Neural cell (in vitro differentiated cells): ENCODE data around the gene PRSS53. TPM values are rescaled to one million over a fixed set of nuclear protein-coding genes. Genes with fewer than 3 reads are reported as not detected.

Experiments used
- H2AFZ ChIP-seq: fragments of 200-600, 300-800 bp; sonication (generic), shearing (Covaris generic); 2 replicates; pipeline ENCODE4 v1.6.0; 2014; ENCODE audit warnings: low read depth, mild to moderate bottlenecking, antibody characterized with exemption, low read length, moderate library complexity
- H3F3A ChIP-seq: fragments of 200-600 bp; shearing (Covaris generic); 2 replicates; pipeline ENCODE4 v1.6.1; 2016; ENCODE audit warnings: mild to moderate bottlenecking, moderate library complexity, mixed read lengths, antibody characterized with exemption, low read length; ENCODE audit not compliant: insufficient read depth, poor library complexity, severe bottlenecking
- H3K27ac ChIP-seq: fragments of 200-600, 300-800 bp; sonication (generic), shearing (Covaris generic); 2 replicates; pipeline ENCODE4 v1.5.1; 2014; ENCODE audit warnings: mild to moderate bottlenecking, low read length, moderate library complexity
- H3K27me3 ChIP-seq: fragments of 300-800, 200-600 bp; sonication (generic), shearing (Covaris generic); 2 replicates; pipeline ENCODE4 v1.6.0; 2014; ENCODE audit warnings: mild to moderate bottlenecking, low read depth, low read length, moderate library complexity; ENCODE audit not compliant: insufficient read depth
- H3K36me3 ChIP-seq: fragments of 300-800, 200-600 bp; sonication (generic), shearing (Covaris generic); 2 replicates; pipeline ENCODE4 v1.5.1; 2014; ENCODE audit warnings: mild to moderate bottlenecking, antibody characterized with exemption, low read length, moderate library complexity; ENCODE audit not compliant: insufficient read depth
- H3K4me2 ChIP-seq: fragments of 300-800, 200-600 bp; sonication (generic), shearing (Covaris generic); 2 replicates; pipeline ENCODE4 v1.6.0; 2014; ENCODE audit warnings: mild to moderate bottlenecking, low read length
- H3K4me3 ChIP-seq: fragments of 300-800, 200-600 bp; sonication (generic), shearing (Covaris generic); 2 replicates; pipeline ENCODE4 v1.5.1; 2014; ENCODE audit warnings: mild to moderate bottlenecking, low read length, moderate library complexity
- H3K79me2 ChIP-seq: fragments of 200-600 bp; shearing (Covaris generic); replicated peaks from 2 replicates; pipeline ENCODE4 v1.6.0; 2014; ENCODE audit warnings: mild to moderate bottlenecking, low read length, moderate library complexity; ENCODE audit not compliant: insufficient read depth
- H3K9ac ChIP-seq: fragments of 300-800, 200-600 bp; sonication (generic), shearing (Covaris generic); 2 replicates; pipeline ENCODE4 v1.6.1; 2016; ENCODE audit warnings: mild to moderate bottlenecking, low read length, mixed read lengths
- H3K9me2 ChIP-seq: fragments of 200-600 bp; shearing (Covaris generic); 2 replicates; pipeline ENCODE4 v1.6.1; 2016; ENCODE audit warnings: mild to moderate bottlenecking, low read length, mixed read lengths; ENCODE audit not compliant: insufficient read depth
- H3K9me3 ChIP-seq: fragments of 200-600, 300-800 bp; sonication (generic), shearing (Covaris generic); 2 replicates; pipeline ENCODE4 v1.6.1; 2016; ENCODE audit warnings: mild to moderate bottlenecking, mixed run types, low read length, moderate library complexity, mixed read lengths
- H4K20me1 ChIP-seq: fragments of 200-600 bp; shearing (Covaris generic); 2 replicates; pipeline ENCODE4 v1.6.1; 2016; ENCODE audit warnings: mild to moderate bottlenecking, mixed run types; ENCODE audit not compliant: insufficient read depth
- EP300 ChIP-seq: fragments of 450-650 bp; conservative IDR thresholded peaks from 2 replicates; pipeline ENCODE4 v1.6.1; 2014; ENCODE audit warnings: antibody characterized with exemption, mild to moderate bottlenecking, moderate library complexity; ENCODE audit not compliant: poor library complexity, severe bottlenecking
- EZH2 ChIP-seq: fragments of 200-600, 300-800 bp; shearing (Covaris generic), sonication (generic); IDR thresholded peaks from 2 replicates; pipeline ENCODE4 v1.6.1; 2014; ENCODE audit warnings: antibody characterized with exemption, low read length, borderline replicate concordance, mild to moderate bottlenecking; ENCODE audit not compliant: insufficient read depth, poor library complexity, severe bottlenecking
- MXI1 ChIP-seq: fragments of 450-650 bp; conservative IDR thresholded peaks from 2 replicates; pipeline ENCODE4 v1.6.1; 2014; ENCODE audit warnings: antibody characterized with exemption, mild to moderate bottlenecking; ENCODE audit not compliant: poor library complexity, severe bottlenecking
- POLR2AphosphoS5 ChIP-seq: IDR thresholded peaks from 2 replicates; pipeline ENCODE4 v1.6.1; 2012
- RAD21 ChIP-seq: fragments of 450-650 bp; conservative IDR thresholded peaks from 2 replicates; pipeline ENCODE4 v1.6.1; 2014; ENCODE audit warnings: antibody characterized with exemption, mild to moderate bottlenecking, moderate library complexity
- SMC3 ChIP-seq: fragments of 450-650 bp; conservative IDR thresholded peaks from 2 replicates; pipeline ENCODE4 v1.6.1; 2014; ENCODE audit warnings: antibody characterized with exemption, mild to moderate bottlenecking, moderate library complexity; ENCODE audit not compliant: poor library complexity
- TAF1 ChIP-seq: IDR thresholded peaks from 2 replicates; pipeline ENCODE4 v1.6.1; 2012; ENCODE audit warnings: low read depth
- polyA plus RNA-seq: library from polyadenylated mRNA; depleted of rRNA; stranded (reverse); fragments of >200 nt; gene quantifications from 2 replicates; pipeline ENCODE4 v1.2.3, GENCODE V29; 2014
- TF ChIP-seq, protein P1 (sequence below): IDR thresholded peaks from 2 replicates; pipeline ENCODE4 v1.6.1; 2012; ENCODE audit warnings: borderline replicate concordance
- TF ChIP-seq, protein P2 (sequence below): fragments of 450-650 bp; IDR thresholded peaks from 2 replicates; pipeline ENCODE4 v1.5.1; 2014; ENCODE audit warnings: antibody characterized with exemption, mild to moderate bottlenecking, moderate library complexity; ENCODE audit not compliant: poor library complexity, severe bottlenecking

PRSS53 gene
- polyA plus RNA-seq, 1 donor from 2014 or later = 9.3 TPM

DNA sequence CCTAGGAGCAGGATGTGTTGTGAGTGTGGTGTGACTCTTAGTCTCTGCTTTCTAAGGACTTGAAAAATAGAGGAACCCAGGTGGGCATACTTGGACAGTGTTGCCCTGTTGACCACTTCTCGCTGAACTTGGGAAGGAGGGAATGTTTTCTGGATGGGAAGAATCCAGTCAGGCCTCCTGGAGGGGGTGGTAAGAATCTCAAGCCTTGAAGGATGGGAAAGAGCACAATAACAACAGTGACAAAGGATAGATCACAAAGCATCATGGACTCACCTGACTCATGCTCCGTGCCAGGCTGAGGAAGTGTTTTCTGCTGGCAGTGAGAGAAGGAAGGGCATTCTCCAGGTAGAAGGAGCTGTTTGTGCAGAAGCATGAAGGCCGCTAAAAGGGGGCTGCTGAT lies 37.1 kb upstream of the PRSS53 start:
- Histone ChIP-seq H3K9me3 (no peaks in the 10 kb centered on the region), H3K9me2 (no peaks in the 10 kb centered on the region), H3K27ac (no peak overlapping the region), H4K20me1 (no peaks in the 10 kb centered on the region), H3K79me2 (no peaks in the 10 kb centered on the region), H3K4me3 (no peak overlapping the region), H3K4me2 (no peak overlapping the region), H3F3A (no peaks in the 10 kb centered on the region), H3K27me3 (no peaks in the 10 kb centered on the region), H3K36me3 (no peaks in the 10 kb centered on the region), H3K9ac (no peak overlapping the region), H2AFZ (no peak overlapping the region)
- TF ChIP-seq SMC3 (no peak), EP300 (no peak), POLR2AphosphoS5 (no peak), MXI1 (no peak), RAD21 (no peak), TAF1 (no peak), EZH2 (no peak)
- TF ChIP-seq, protein P1, sequence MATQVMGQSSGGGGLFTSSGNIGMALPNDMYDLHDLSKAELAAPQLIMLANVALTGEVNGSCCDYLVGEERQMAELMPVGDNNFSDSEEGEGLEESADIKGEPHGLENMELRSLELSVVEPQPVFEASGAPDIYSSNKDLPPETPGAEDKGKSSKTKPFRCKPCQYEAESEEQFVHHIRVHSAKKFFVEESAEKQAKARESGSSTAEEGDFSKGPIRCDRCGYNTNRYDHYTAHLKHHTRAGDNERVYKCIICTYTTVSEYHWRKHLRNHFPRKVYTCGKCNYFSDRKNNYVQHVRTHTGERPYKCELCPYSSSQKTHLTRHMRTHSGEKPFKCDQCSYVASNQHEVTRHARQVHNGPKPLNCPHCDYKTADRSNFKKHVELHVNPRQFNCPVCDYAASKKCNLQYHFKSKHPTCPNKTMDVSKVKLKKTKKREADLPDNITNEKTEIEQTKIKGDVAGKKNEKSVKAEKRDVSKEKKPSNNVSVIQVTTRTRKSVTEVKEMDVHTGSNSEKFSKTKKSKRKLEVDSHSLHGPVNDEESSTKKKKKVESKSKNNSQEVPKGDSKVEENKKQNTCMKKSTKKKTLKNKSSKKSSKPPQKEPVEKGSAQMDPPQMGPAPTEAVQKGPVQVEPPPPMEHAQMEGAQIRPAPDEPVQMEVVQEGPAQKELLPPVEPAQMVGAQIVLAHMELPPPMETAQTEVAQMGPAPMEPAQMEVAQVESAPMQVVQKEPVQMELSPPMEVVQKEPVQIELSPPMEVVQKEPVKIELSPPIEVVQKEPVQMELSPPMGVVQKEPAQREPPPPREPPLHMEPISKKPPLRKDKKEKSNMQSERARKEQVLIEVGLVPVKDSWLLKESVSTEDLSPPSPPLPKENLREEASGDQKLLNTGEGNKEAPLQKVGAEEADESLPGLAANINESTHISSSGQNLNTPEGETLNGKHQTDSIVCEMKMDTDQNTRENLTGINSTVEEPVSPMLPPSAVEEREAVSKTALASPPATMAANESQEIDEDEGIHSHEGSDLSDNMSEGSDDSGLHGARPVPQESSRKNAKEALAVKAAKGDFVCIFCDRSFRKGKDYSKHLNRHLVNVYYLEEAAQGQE = no peak
- TF ChIP-seq, protein P2, sequence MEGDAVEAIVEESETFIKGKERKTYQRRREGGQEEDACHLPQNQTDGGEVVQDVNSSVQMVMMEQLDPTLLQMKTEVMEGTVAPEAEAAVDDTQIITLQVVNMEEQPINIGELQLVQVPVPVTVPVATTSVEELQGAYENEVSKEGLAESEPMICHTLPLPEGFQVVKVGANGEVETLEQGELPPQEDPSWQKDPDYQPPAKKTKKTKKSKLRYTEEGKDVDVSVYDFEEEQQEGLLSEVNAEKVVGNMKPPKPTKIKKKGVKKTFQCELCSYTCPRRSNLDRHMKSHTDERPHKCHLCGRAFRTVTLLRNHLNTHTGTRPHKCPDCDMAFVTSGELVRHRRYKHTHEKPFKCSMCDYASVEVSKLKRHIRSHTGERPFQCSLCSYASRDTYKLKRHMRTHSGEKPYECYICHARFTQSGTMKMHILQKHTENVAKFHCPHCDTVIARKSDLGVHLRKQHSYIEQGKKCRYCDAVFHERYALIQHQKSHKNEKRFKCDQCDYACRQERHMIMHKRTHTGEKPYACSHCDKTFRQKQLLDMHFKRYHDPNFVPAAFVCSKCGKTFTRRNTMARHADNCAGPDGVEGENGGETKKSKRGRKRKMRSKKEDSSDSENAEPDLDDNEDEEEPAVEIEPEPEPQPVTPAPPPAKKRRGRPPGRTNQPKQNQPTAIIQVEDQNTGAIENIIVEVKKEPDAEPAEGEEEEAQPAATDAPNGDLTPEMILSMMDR = no peak

DNA sequence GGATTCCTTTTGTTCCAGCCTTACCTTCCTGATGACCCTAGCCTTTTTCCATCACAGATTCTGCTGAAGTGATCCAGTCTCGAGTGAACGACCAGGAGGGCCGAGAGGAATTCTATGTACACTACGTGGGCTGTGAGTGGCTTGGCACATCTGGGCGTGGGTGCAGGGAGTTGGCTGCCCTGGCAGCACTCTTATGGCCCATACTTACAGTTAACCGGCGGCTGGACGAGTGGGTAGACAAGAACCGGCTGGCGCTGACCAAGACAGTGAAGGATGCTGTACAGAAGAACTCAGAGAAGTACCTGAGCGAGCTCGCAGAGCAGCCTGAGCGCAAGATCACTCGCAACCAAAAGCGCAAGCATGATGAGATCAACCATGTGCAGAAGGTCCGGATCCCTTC lies 31.4 kb upstream of the PRSS53 start:
- Histone ChIP-seq H3K9ac (no peak overlapping the region), H3F3A (peaks cover 3% of the 10 kb centered on the region), H3K4me3 (no peak overlapping the region), H2AFZ (no peak overlapping the region), H3K4me2 (no peak overlapping the region), H3K79me2 (peaks cover 8% of the 10 kb centered on the region), H3K27ac (no peak overlapping the region), H3K9me3 (no peaks in the 10 kb centered on the region), H4K20me1 (no peaks in the 10 kb centered on the region), H3K36me3 (no peaks in the 10 kb centered on the region), H3K27me3 (no peaks in the 10 kb centered on the region), H3K9me2 (no peaks in the 10 kb centered on the region)
- TF ChIP-seq, protein P1 = no peak
- TF ChIP-seq RAD21 = no peak
- TF ChIP-seq SMC3 = no peak
- no peak for TF ChIP-seq POLR2AphosphoS5
- TF ChIP-seq EP300 = no peak
- TF ChIP-seq TAF1 = no peak
- TF ChIP-seq, protein P2 = no peak
- no peak for TF ChIP-seq EZH2
- TF ChIP-seq MXI1 = no peak
